IPS-NIHi11 (cell line): ENCODE results near the gene ABCA13.

ENCODE experiments used
- DNase-seq: peaks from one replicate; pipeline ENCODE4 v3.0.0; 2012; ENCODE audit warnings: mixed read lengths, low spot score

The ABCA13 gene

DNA sequence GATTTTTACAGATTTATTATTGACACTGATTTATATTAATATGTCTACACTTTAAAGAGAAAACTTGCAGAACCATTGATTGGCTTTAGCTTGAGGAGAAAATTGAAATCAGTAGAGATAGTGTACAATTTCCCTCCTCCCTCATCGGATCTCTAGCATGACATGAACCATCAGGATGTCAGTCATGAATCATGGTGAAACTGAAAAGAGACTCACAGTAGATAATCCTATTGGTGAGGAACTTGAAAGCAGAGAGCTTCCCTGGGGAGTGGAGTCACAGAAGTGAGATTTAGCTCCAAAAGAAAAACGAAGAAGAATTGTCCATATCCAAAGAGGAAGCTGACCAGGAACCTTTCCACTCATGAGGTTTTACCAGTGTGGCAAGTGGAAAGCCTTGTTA is 346.8 kb downstream of the ABCA13 start:
- no peak for DNase-seq

GRCh38 chr7:48522692-48523091 is 351.4 kb downstream of the ABCA13 start:
- DNase-seq = no peak

DNA sequence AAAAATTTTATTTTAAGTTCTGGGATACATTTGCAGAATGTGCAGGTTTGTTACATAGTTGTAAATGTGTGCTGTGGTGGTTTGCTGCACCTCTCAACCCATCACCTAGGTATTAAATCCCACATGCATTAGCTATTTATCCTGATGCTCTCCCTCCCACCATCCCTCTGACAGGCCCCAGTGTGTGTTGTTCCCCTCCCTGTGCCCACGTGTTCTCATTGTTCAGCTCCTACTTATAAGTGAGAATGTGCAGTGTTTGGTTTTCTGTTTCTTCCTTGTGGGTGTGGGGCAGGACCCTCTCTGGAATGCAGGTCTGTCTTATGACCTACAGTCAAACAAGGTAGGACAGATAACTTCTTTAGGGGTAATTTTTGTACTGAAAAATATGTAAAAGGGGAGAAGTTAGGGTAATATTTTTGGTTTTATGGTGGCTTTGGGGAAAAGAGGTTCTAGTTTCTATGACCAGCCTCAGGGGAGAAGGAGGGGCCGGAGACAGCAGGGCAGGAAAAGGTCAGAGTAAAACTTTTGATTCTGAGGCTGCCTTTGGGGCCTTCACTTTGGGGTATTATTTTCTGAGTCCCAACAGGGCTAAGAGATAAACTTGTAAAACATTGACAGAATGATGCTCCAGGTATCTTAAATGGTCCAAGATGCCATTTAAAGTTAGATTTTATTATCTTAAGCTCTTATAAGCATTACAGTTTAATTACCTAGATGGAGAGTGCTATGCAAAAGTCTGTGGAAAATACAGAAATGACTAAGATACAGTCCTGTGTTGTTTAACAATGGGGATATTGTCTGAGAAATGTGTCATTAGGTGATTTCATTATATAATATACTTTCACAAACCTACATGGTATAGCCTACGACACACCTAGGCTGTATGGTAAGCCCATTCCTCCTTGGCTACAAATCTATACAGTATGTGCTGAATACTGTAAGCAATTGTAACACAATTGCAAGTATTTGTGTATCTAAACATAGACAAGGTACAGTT is 354.8 kb downstream of the ABCA13 start:
- DNase-seq = no peak

GRCh38 chr7:48528646-48529045 is 357.4 kb downstream of the ABCA13 start:
- DNase-seq = no peak

DNA sequence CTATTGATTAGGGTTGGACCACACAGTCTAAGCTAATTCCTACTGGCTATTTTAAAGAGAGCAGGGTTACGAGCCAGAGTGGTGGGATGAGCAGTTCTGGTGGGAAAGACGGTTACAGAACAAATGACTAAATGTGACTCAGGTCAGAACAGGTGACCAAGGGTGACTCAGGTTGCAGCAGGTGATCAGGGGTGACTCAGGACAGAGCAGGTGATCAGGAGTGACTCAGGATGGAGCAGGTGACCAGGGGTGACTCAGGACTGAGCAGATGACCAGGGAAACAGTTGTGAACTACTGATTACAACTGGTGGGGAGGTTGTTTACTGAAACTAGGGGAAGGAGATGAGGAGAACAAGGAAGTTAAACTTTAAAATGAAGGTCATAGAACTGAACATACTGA is 366.3 kb downstream of the ABCA13 start:
- no peak for DNase-seq

- no peak for DNase-seq
Measured at GRCh38 chr7:48540746-48541145, 369.5 kb downstream of the ABCA13 start.

- no peak for DNase-seq
Measured at GRCh38 chr7:48548667-48549066, 377.4 kb downstream of the ABCA13 start.

GRCh38 chr7:48551652-48552051 is 380.4 kb downstream of the ABCA13 start:
- no peak for DNase-seq

GRCh38 chr7:48563334-48563733 is 392.1 kb downstream of the ABCA13 start:
- DNase-seq = no peak

GRCh38 chr7:48575516-48575915 is 404.3 kb downstream of the ABCA13 start:
- DNase-seq = no peak

GRCh38 chr7:48587475-48587874 is 416.2 kb downstream of the ABCA13 start:
- no peak for DNase-seq

DNA sequence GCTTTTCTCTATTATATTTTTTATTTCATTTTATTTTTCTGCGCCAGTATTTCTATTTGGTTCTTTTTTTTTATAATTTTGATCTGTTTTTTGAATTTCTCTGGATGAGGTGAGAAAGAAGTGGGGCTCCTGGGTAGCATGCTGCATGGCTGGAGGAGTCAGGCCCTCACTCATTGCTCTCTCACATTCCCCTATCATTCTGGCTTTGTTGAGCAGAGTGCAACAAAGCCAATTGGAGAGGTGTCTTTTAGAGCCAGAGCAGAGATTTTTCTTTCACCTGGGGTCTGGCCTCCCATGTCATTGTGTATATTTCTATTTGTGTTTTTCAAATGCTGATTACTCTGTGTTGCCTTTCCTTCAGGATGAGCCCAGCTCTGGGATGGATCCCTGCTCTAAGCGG is 423.1 kb downstream of the ABCA13 start:
- DNase-seq = no peak

DNA sequence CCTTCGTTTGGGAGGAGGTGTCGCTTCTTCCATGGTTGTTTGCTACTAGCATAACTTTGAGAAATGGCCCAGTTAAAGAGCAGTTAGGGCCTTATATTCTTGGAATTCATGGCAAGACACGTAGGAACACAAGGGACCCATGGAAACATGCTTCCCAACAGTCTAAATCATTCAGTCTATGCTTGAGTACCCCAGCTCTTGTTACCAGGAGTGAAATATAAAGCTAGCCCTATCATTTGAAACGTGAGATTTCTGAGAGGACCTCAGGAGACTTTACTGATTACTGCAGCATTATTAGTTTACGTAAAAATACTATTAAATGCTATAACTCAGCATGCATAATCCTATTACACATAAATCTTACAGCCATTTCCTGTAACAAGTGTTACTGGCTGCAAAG is 424.5 kb downstream of the ABCA13 start:
- no peak for DNase-seq

- DNase-seq = no peak
Measured at GRCh38 chr7:48610705-48611104, 439.4 kb downstream of the ABCA13 start.

DNA sequence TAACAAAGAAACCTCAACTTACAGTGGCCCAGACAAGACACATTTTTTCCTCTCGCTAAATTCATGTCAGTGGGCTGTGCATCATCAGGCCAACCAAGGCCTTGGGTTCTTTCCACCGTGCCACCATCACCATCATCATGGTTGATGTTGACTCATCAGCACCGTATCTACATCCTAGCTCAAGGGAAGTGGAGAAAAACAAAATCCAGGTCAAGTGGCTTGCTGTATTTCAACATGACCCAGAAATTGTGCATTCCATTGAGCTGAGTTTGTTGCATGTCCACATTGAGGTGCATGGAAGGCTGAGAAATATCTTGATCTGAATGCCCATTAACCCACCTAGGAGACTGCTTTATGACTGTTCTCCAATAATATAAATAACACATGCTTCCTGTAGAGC is 440.7 kb downstream of the ABCA13 start:
- DNase-seq = no peak

DNA sequence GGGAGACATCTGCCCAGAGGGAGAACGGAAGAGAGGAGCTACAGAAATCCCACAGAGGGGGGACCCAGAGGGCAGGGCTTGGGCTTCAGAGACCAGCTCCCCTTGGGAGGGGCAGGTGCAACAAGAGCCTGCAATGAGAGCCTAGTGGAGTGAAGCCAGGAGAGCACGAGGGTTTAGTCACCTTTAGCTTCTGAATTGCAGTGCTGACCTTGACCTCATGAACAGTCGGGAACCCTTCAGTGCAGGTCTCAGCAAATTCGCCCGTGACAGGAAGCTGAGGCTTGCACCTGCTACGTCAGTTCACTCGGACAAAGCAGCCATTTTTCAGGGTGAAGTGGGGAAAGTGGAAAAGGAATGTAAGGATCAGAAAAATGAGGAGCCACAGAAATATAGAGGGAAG is 446.2 kb downstream of the ABCA13 start:
- DNase-seq = no peak

DNA sequence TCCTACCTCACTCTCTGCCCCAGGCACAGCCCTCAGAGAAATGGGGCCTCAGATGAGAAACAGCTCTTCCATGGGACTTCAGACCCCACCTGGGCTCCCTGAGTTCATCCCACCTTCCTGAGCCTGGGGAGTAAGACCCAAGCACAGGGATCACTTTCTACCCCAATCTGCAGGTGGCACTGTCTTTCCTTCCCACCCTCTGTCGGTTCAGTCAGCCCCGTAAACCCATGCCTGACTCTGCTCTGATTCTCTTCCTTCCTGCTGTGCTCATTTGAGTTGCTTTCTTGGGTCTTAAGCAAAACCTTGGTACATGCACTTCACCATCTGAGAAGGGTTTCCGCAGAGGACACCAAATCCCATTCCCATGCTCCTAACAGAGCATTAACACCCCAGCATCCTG is 446.7 kb downstream of the ABCA13 start:
- DNase-seq = no peak

- no peak for DNase-seq
Measured at GRCh38 chr7:48621076-48621475, 449.8 kb downstream of the ABCA13 start.

DNA sequence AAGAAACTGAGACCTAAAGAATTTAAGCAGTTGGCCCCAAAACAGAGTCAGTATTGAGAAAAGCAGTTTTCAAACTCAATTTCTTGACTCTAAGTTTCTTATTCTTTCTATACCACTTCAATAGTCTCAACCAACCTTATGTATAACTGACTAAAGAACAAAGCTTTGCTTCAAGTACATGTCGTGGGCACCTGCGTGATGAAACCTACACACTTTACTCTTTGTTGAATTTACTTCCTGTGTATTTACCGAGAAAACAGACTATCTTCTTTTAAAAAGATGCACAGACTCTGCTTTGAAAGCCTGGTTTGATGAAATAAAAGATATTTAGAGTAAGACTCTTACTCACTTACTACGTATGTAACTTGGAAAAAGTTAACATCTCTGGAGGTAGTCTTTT is 455.9 kb downstream of the ABCA13 start:
- DNase-seq = no peak

DNA sequence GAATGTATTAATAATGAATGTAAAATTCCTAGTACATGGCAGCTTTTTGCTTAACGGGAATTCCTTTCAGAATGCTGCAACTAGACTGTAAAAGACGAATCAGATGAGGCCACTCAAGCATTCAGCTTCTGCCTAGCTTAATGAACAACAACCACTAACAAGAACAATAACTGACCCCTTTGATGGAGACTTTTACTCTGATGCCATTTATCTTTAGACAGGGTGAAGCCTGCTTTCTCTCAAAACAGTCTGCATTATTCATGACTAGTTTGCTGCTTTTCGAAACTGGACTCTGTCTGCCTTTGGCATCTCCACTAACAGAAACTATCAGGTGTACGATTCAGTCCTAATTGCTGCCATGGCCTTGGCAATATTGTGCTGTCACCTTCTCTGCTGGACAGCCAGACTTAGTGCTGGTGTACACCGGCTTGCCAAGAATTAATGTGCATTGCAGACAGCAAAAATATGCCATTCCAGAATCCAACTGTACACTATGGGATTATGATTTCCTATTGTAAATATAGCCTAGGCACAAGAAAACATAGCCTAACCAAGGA is 457.6 kb downstream of the ABCA13 start:
- DNase-seq = no peak

GRCh38 chr7:48634116-48634632 is 462.9 kb downstream of the ABCA13 start:
- no peak for DNase-seq

- no peak for DNase-seq
Measured at GRCh38 chr7:48635796-48636195, 464.5 kb downstream of the ABCA13 start.

DNA sequence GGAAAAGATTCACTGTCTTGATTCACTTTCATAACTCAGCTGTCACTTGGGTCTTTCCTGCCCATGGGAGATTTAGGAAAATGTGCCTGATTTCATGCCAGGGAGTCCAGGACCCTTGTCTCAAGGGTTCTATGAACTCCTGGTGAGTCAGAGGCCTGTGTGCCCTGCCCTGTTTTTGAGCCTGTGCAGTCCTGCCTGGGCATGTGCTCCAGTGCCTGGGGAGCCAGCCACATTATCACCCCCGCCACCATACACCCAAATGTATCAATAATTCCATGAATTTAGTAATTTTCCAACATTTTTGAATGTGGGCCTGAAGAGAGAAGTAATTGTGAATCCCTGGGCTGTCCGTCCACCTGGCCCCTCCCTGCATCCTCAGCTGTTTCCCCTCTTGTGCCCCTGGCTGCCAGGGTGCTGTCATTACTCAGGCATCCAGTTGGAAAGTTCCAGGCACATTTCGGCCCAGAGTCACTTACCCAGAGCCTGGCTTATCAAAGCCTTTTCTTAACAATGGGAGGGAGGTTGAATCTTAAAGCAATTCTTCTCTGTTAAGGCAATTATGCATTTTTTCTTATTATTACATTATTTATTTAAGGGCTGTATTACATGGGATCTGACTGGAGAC is 465.2 kb downstream of the ABCA13 start:
- DNase-seq = no peak
